Central memory CD8-positive, alpha-beta T cell (primary cell): Measurements from ENCODE around the gene CPNE4.

ENCODE experiments used
- ATAC-seq: fragments of 150-1000 bp; cut with Tn5 transposase; replicated peaks from 2 replicates; pipeline ENCODE4 v1.10.0; 2022; ENCODE audit warnings: mild to moderate bottlenecking, moderate FRiP score, moderate number of reproducible peaks; ENCODE audit not compliant: poor library complexity, severe bottlenecking; ENCODE audit errors: extremely low read depth
- DNase-seq, 2 donors: peaks; one replicate each; pipeline ENCODE4 v3.0.0; 2021; ENCODE audit warnings: low spot score in 2 of 2
- H3K27ac Mint-ChIP-seq: one replicate; pipeline ENCODE4 v1.8.0; 2022; ENCODE audit warnings: low read depth, mild to moderate bottlenecking, moderate library complexity, mixed read lengths
- H3K27me3 Mint-ChIP-seq: one replicate; pipeline ENCODE4 v1.8.0; 2022; ENCODE audit warnings: mixed read lengths
- H3K36me3 Mint-ChIP-seq: one replicate; pipeline ENCODE4 v1.8.0; 2022; ENCODE audit warnings: mild to moderate bottlenecking, moderate library complexity, mixed read lengths; ENCODE audit not compliant: insufficient read depth
- H3K4me1 Mint-ChIP-seq: one replicate; pipeline ENCODE4 v1.8.0; 2022; ENCODE audit warnings: mixed read lengths
- H3K4me3 Mint-ChIP-seq: one replicate; pipeline ENCODE4 v1.8.0; 2022; ENCODE audit warnings: mild to moderate bottlenecking, moderate library complexity, mixed read lengths
- H3K9me3 Mint-ChIP-seq: one replicate; pipeline ENCODE4 v1.8.0; 2022; ENCODE audit warnings: mixed read lengths

Gene CPNE4

GRCh38 chr3:131756405-131756804 lies 278.4 kb downstream of the CPNE4 start:
- peaks cover 33% of the 10 kb centered on the region for H3K27me3 Mint-ChIP-seq
- no peak overlapping the region for H3K4me3 Mint-ChIP-seq

DNA sequence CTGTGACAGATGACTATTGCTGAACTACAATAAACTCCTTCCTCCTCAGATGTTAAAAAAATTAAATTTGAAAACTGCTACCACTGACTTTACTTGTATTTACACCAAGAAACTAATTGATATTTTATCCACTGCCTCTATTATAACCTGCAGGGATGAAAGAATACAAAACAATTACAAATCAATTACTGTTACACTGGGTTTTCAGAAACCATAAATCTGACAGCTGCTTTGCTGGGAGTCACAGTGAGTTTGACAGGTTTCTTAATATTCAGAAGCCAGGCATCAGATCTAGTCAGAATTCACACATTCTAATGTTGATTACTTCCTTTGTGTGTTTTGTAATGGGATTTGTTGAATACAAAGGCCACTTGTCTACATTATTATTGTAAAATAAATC lies 279.4 kb downstream of the CPNE4 start:
- H3K4me3 Mint-ChIP-seq = no peak overlapping the region
- DNase-seq (no peak), ATAC-seq (no peak)
- H3K4me1 Mint-ChIP-seq = no peaks in the 10 kb centered on the region
- H3K36me3 Mint-ChIP-seq = no peaks in the 10 kb centered on the region
- peaks cover 7% of the 10 kb centered on the region for H3K9me3 Mint-ChIP-seq
- H3K27ac Mint-ChIP-seq = no peak overlapping the region
- H3K27me3 Mint-ChIP-seq = peaks cover 33% of the 10 kb centered on the region

More at GRCh38 chr3:131756405-131756804, 278.4 kb downstream of the CPNE4 start:
- no peaks in the 10 kb centered on the region for H3K36me3 Mint-ChIP-seq
- H3K9me3 Mint-ChIP-seq = peaks cover 7% of the 10 kb centered on the region
- H3K4me1 Mint-ChIP-seq = no peaks in the 10 kb centered on the region
- DNase-seq (no peak), ATAC-seq (no peak)
- no peak overlapping the region for H3K27ac Mint-ChIP-seq

DNA sequence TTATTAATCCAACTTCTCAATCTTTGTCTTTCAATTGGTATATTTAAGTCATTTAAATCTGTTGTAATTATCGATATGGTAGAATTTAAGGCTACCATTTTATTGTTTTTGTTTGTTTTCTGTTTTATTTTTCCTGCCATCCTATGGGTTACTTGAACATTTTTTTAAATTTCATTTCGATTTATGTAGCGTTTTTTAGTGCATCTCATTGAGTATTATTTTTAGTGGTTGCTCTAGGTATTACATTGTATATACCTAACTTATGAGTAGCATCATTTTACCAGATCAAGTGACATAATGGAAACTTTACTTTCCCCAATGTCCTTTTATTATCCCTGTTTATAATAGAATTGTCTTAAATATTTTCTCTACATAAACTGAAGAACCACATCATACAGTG lies 284.6 kb downstream of the CPNE4 start:
- Mint-ChIP-seq H3K27ac (no peak overlapping the region), H3K4me1 (no peaks in the 10 kb centered on the region), H3K27me3 (peaks cover 13% of the 10 kb centered on the region), H3K9me3 (no peaks in the 10 kb centered on the region), H3K4me3 (no peak overlapping the region), H3K36me3 (no peaks in the 10 kb centered on the region)
- DNase-seq (no peak), ATAC-seq (no peak)

DNA sequence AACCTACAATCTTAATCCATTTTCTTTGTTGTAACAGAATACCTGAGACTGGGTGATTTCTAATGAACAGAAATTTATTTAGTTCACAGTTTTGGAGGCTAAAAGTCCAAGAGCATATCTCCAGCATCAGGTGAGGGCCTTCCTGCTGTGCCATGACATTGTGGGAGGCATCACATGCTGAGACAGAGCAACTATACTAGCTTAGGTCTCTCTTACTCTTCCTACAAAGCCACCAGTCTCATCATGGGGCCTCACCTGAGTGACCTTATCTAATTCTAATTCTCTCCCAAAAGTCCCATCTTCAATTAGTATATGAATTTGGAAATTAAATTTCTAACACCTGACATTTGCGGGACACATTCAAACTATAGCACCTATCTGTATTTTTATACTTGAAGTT lies 285.0 kb downstream of the CPNE4 start:
- DNase-seq = no peak
- Mint-ChIP-seq H3K4me1 (no peaks in the 10 kb centered on the region), H3K36me3 (no peaks in the 10 kb centered on the region)

GRCh38 chr3:131747466-131747865 lies 287.3 kb downstream of the CPNE4 start:
- Mint-ChIP-seq H3K36me3 (no peaks in the 10 kb centered on the region), H3K27me3 (no peaks in the 10 kb centered on the region), H3K4me1 (no peaks in the 10 kb centered on the region), H3K9me3 (no peaks in the 10 kb centered on the region), H3K27ac (no peak overlapping the region), H3K4me3 (no peak overlapping the region)
- DNase-seq (no peak), ATAC-seq (no peak)

More for the DNA sequence above, 285.0 kb downstream of the CPNE4 start:
- ATAC-seq = no peak
- H3K27ac Mint-ChIP-seq = no peak overlapping the region
- no peaks in the 10 kb centered on the region for H3K9me3 Mint-ChIP-seq
- peaks cover 13% of the 10 kb centered on the region for H3K27me3 Mint-ChIP-seq
- H3K4me3 Mint-ChIP-seq = no peak overlapping the region

GRCh38 chr3:131744765-131745164 lies 290.0 kb downstream of the CPNE4 start:
- Mint-ChIP-seq H3K4me3 (no peak overlapping the region), H3K4me1 (no peaks in the 10 kb centered on the region), H3K27ac (no peak overlapping the region), H3K9me3 (no peaks in the 10 kb centered on the region), H3K36me3 (no peaks in the 10 kb centered on the region), H3K27me3 (no peaks in the 10 kb centered on the region)
- DNase-seq (no peak), ATAC-seq (no peak)

DNA sequence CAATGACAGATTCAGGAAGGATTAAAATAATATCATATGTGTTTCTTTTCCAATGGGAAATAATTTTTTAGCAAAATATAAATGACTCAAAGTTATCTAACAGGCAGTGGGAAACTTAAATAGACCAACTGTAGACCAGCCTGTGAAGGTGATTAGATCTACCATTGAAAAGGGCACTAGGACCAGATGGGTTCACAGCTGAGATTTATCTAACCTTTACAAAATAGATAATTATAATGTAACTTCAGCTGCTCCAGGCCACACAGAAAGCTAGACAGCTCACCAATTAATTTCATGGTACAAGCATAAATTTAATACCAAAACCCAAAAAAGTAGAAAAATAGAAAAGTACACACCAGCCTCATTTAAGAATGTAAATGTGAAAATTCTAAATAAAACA lies 291.7 kb downstream of the CPNE4 start:
- no peak for ATAC-seq
- H3K36me3 Mint-ChIP-seq = no peaks in the 10 kb centered on the region
- peaks cover 10% of the 10 kb centered on the region for H3K27me3 Mint-ChIP-seq
- no peaks in the 10 kb centered on the region for H3K9me3 Mint-ChIP-seq
- no peaks in the 10 kb centered on the region for H3K4me1 Mint-ChIP-seq
- no peak overlapping the region for H3K27ac Mint-ChIP-seq
- no peak for DNase-seq
- no peak overlapping the region for H3K4me3 Mint-ChIP-seq

- no peaks in the 10 kb centered on the region for H3K9me3 Mint-ChIP-seq
- no peak overlapping the region for H3K27ac Mint-ChIP-seq
- ATAC-seq = no peak
- no peak overlapping the region for H3K4me3 Mint-ChIP-seq
- H3K4me1 Mint-ChIP-seq = no peaks in the 10 kb centered on the region
- DNase-seq = no peak
- no peaks in the 10 kb centered on the region for H3K36me3 Mint-ChIP-seq
- H3K27me3 Mint-ChIP-seq = peaks cover 10% of the 10 kb centered on the region
Observed at GRCh38 chr3:131739211-131739610, 295.6 kb downstream of the CPNE4 start.

DNA sequence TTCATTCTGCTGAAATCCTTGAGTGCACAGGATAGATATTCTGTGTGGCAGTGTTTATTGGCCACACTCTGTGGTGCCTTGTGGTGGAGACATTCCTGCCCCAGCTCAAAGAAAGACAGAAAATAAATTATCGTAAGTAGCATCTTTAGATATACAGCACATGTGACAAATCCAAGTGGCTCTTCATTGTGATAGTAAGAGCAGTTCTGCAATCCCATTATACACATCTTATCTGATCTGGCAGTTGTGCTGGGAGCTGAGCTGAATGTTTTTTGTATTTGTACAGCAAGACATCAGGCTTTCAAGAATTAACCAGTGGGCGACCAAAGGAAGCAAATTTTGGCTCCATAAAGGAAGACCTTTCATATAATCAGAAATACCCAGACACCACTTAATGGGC lies 296.7 kb downstream of the CPNE4 start:
- peaks cover 10% of the 10 kb centered on the region for H3K27me3 Mint-ChIP-seq
- H3K4me1 Mint-ChIP-seq = no peaks in the 10 kb centered on the region
- no peak for DNase-seq
- no peak overlapping the region for H3K4me3 Mint-ChIP-seq
- ATAC-seq = no peak
- no peak overlapping the region for H3K27ac Mint-ChIP-seq
- H3K9me3 Mint-ChIP-seq = no peaks in the 10 kb centered on the region
- no peaks in the 10 kb centered on the region for H3K36me3 Mint-ChIP-seq

GRCh38 chr3:131735544-131735943 lies 299.3 kb downstream of the CPNE4 start:
- DNase-seq (no peak), ATAC-seq (no peak)
- Mint-ChIP-seq H3K4me1 (no peaks in the 10 kb centered on the region), H3K27me3 (peaks cover 10% of the 10 kb centered on the region), H3K27ac (no peak overlapping the region), H3K4me3 (no peak overlapping the region), H3K9me3 (no peaks in the 10 kb centered on the region), H3K36me3 (no peaks in the 10 kb centered on the region)

DNA sequence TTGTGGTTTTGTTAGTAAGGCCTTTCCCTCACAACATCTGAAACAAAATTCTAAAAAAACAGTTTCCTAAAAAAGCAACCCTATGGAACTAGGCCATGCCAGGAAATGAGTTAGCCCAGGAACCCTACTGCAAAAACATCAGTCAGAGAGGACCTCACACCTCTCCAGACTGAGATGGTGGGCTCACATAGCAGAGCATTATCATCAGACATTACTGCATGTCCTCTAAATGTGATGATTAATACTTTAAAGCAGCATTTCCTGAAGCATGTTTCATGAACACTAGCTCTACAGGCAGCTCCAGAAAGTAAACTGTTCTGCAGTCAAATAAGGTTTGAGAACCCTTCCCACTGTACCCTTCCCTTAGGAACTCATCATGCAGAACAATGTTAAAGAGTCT lies 299.7 kb downstream of the CPNE4 start:
- Mint-ChIP-seq H3K36me3 (no peaks in the 10 kb centered on the region), H3K27me3 (peaks cover 10% of the 10 kb centered on the region), H3K27ac (no peak overlapping the region), H3K4me3 (no peak overlapping the region), H3K4me1 (no peaks in the 10 kb centered on the region), H3K9me3 (no peaks in the 10 kb centered on the region)
- no peak for DNase-seq
- ATAC-seq = no peak

- no peaks in the 10 kb centered on the region for H3K36me3 Mint-ChIP-seq
- H3K4me1 Mint-ChIP-seq = no peaks in the 10 kb centered on the region
- H3K27me3 Mint-ChIP-seq = no peaks in the 10 kb centered on the region
- H3K27ac Mint-ChIP-seq = no peak overlapping the region
- no peak for ATAC-seq
- no peaks in the 10 kb centered on the region for H3K9me3 Mint-ChIP-seq
- no peak for DNase-seq
- H3K4me3 Mint-ChIP-seq = no peak overlapping the region
Observed at GRCh38 chr3:131733086-131733841, 301.6 kb downstream of the CPNE4 start.

DNA sequence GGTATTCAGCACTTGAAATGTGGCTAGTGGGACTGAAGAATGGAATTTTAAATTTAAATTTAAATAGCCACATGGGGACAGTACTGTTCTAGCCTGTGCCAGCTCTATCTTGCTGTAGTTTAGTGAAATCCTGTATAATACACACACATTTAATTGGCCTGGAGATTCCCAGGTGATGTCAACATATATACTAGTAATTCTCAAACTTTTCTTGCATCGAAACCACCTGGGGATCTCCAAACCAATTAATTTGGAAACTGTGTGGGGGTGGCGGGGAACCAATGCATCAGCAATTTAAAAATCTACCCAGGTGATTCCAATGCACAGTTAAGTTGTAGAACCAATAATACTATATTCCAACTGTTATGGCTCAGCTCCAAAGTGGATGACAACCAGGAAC lies 303.1 kb downstream of the CPNE4 start:
- ATAC-seq (no peak), DNase-seq (no peak)
- Mint-ChIP-seq H3K4me3 (no peak overlapping the region), H3K27ac (no peak overlapping the region), H3K4me1 (no peaks in the 10 kb centered on the region), H3K36me3 (no peaks in the 10 kb centered on the region), H3K9me3 (no peaks in the 10 kb centered on the region), H3K27me3 (no peaks in the 10 kb centered on the region)
